Measurements from ENCODE around the gene TPO. TPM values are rescaled to one million over a fixed set of nuclear protein-coding genes. Genes with fewer than 3 reads are reported as not detected.

The TPO gene
- total RNA-seq, 2 experiments from 2014 or later, result not detected

DNA sequence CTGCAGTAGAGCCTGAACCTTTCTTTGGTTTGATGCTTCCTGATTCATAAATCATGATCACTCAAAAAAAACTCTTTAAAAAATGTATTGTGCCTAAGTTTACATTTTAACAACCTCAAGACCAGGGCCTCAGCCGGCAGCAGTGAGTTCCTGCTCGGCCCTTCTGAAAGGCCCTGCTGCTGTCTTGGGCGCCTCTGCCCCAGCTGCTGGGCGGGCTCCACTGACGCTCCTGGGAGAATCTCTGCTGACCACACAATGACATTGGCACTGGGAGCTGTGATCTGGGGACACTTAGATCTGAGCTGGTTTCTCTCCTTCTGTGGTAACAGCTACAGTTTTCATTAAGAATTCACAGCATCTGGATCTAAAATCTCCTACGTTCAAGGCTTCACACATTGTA is 25.7 kb downstream of the TPO start:
- ChIA-PET POLR2A (no interaction called here), CTCF (no interaction called here)
- DNase-seq (no peak), ATAC-seq (no peak)
- no peaks in the 10 kb centered on the region for H3K9me3 Mint-ChIP-seq
- no peaks in the 10 kb centered on the region for H3K36me3 Mint-ChIP-seq (ENCODE audit: low read depth)
- H3K4me1 Mint-ChIP-seq (ENCODE audit: low read depth), result no peaks in the 10 kb centered on the region
- TF ChIP-seq, protein P1, sequence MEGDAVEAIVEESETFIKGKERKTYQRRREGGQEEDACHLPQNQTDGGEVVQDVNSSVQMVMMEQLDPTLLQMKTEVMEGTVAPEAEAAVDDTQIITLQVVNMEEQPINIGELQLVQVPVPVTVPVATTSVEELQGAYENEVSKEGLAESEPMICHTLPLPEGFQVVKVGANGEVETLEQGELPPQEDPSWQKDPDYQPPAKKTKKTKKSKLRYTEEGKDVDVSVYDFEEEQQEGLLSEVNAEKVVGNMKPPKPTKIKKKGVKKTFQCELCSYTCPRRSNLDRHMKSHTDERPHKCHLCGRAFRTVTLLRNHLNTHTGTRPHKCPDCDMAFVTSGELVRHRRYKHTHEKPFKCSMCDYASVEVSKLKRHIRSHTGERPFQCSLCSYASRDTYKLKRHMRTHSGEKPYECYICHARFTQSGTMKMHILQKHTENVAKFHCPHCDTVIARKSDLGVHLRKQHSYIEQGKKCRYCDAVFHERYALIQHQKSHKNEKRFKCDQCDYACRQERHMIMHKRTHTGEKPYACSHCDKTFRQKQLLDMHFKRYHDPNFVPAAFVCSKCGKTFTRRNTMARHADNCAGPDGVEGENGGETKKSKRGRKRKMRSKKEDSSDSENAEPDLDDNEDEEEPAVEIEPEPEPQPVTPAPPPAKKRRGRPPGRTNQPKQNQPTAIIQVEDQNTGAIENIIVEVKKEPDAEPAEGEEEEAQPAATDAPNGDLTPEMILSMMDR (IDR thresholded peaks at IDR 0.05), result no peak
- H3K4me3 Mint-ChIP-seq, result no peak overlapping the region
- intact Hi-C loops (cut with micrococcal nuclease), result no loop called here
- H3K27ac Mint-ChIP-seq, result no peak overlapping the region
- no peaks in the 10 kb centered on the region for H3K27me3 Mint-ChIP-seq

GRCh38 chr2:1440581-1440980 is 27.3 kb downstream of the TPO start:
- Mint-ChIP-seq H3K36me3 (ENCODE audit: low read depth) (no peaks in the 10 kb centered on the region), H3K4me3 (no peak overlapping the region), H3K27ac (no peak overlapping the region), H3K27me3 (no peaks in the 10 kb centered on the region), H3K4me1 (ENCODE audit: low read depth) (no peaks in the 10 kb centered on the region), H3K9me3 (no peaks in the 10 kb centered on the region)
- no peak for ATAC-seq
- POLR2A ChIA-PET, result no interaction called here
- DNase-seq, result no peak
- TF ChIP-seq, protein P1 (IDR thresholded peaks at IDR 0.05), result no peak
- CTCF ChIA-PET, result no interaction called here
- intact Hi-C loops (cut with micrococcal nuclease), result no loop called here

DNA sequence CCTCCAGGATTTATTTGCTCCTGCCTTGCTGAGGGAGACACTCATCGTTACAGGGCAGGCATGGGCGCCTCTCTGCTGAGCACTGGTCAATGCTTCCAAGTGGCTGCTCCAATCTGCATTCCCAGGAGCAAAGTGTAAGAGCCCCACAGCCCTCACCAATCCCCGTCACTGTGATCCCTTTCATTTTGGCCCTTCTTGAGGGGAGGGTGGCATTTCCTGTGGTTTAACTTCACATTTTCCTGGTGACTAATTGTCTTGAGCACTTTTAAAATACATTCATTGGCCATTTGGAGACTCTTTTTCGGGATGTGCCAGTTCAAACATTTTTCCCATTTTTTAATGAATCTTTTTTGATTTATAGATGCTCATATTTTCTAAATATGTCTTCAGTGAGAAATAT is 33.0 kb downstream of the TPO start:
- intact Hi-C loops (cut with micrococcal nuclease), result no loop called here
- TF ChIP-seq, protein P1 (IDR thresholded peaks at IDR 0.05), result no peak
- no peak overlapping the region for H3K27ac Mint-ChIP-seq
- no peaks in the 10 kb centered on the region for H3K4me1 Mint-ChIP-seq (ENCODE audit: low read depth)
- H3K4me3 Mint-ChIP-seq, result no peak overlapping the region
- CTCF ChIA-PET, result no interaction called here
- peaks cover 6% of the 10 kb centered on the region for H3K27me3 Mint-ChIP-seq
- POLR2A ChIA-PET, result interaction anchor here (1.0 kb wide), 1 partner anchor 20 kb away, joined by 3 read pairs; no protein-coding TSS in a partner anchor
- no peaks in the 10 kb centered on the region for H3K36me3 Mint-ChIP-seq (ENCODE audit: low read depth)
- ATAC-seq (no peak), DNase-seq (no peak)
- H3K9me3 Mint-ChIP-seq, result no peaks in the 10 kb centered on the region

GRCh38 chr2:1448009-1448408 is 34.7 kb downstream of the TPO start:
- no peak for ATAC-seq
- POLR2A ChIA-PET, result no interaction called here
- TF ChIP-seq, protein P1 (IDR thresholded peaks at IDR 0.05), result no peak

DNA sequence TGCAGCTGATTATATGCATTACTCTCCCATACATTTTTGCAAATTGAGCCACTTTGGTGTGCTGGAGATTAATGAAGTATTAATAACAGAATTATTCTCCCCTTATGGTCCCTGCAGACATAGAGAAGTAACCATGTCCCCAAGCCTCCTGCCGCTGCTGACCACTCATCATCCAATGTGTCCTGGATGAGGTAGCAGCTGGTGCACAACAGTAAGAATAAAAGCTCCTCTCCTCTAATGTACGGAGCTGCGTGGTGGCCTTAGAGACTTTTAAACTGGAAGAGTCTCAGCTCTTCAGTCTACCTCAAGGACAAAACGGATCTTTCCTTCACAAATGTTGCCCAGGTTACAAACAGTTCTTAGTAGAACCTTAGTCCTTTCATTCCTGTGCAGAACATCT is 37.7 kb downstream of the TPO start:
- H3K36me3 Mint-ChIP-seq (ENCODE audit: low read depth), result no peaks in the 10 kb centered on the region
- TF ChIP-seq, protein P1 (IDR thresholded peaks at IDR 0.05), result no peak
- CTCF ChIA-PET, result no interaction called here
- H3K27ac Mint-ChIP-seq, result no peak overlapping the region
- no peaks in the 10 kb centered on the region for H3K9me3 Mint-ChIP-seq
- intact Hi-C loops (cut with micrococcal nuclease), result no loop called here
- ATAC-seq (no peak), DNase-seq (no peak)
- H3K4me1 Mint-ChIP-seq (ENCODE audit: low read depth), result no peaks in the 10 kb centered on the region
- no peak overlapping the region for H3K4me3 Mint-ChIP-seq
- POLR2A ChIA-PET, result no interaction called here
- H3K27me3 Mint-ChIP-seq, result peaks cover 8% of the 10 kb centered on the region

More at GRCh38 chr2:1448009-1448408, 34.7 kb downstream of the TPO start:
- H3K27ac Mint-ChIP-seq, result no peak overlapping the region
- no peaks in the 10 kb centered on the region for H3K4me1 Mint-ChIP-seq (ENCODE audit: low read depth)
- intact Hi-C loops (cut with micrococcal nuclease), result no loop called here
- CTCF ChIA-PET, result no interaction called here
- no peaks in the 10 kb centered on the region for H3K36me3 Mint-ChIP-seq (ENCODE audit: low read depth)
- H3K4me3 Mint-ChIP-seq, result no peak overlapping the region
- no peaks in the 10 kb centered on the region for H3K9me3 Mint-ChIP-seq
- no peak for DNase-seq
- H3K27me3 Mint-ChIP-seq, result peaks cover 8% of the 10 kb centered on the region

Data from activated CD8-positive, alpha-beta T cell treated with anti-CD3 and anti-CD28 coated beads for 36 hours (primary cell).